Ovary (tissue), 9 donors: ENCODE data around the gene FAAP20. TPM values are rescaled to one million over a fixed set of nuclear protein-coding genes. Genes with fewer than 3 reads are reported as not detected.

Experiments
- DNase-seq, 5 donors: peaks; one replicate each; pipeline ENCODE4 v3.0.0-alpha.2; 2019 to 2020
- H3K27ac ChIP-seq, 2 donors: fragments of 200-600 bp; one replicate each; pipeline versions ENCODE4 v1.5.1 to v1.8.0; 2019 to 2022
- H3K27me3 ChIP-seq: fragments of 200-600 bp; one replicate; pipeline ENCODE4 v1.8.0; 2022
- H3K36me3 ChIP-seq: fragments of 200-600 bp; sonication (generic); one replicate; pipeline ENCODE4 v1.5.1; 2019
- H3K4me1 ChIP-seq: one replicate; pipeline ENCODE4 v1.8.1; 2013; ENCODE audit warnings: mild to moderate bottlenecking, moderate library complexity; ENCODE audit not compliant: insufficient read depth
- H3K4me3 ChIP-seq: fragments of 200-600 bp; sonication (generic); one replicate; pipeline ENCODE4 v1.5.1; 2017
- H3K9me3 ChIP-seq, 2 donors: fragments of 200-600 bp in 1 of 2; sonication (generic) in 1 of 2; one replicate each; pipeline versions ENCODE4 v1.5.1 to v1.8.1; 2013 to 2019; ENCODE audit warnings: mild to moderate bottlenecking in 1 of 2, moderate library complexity in 1 of 2
- EP300 ChIP-seq: sonication (generic); formaldehyde crosslinking; IDR thresholded peaks from one replicate; pipeline ENCODE4 v1.6.1; 2017; ENCODE audit warnings: antibody characterized with exemption
- POLR2A ChIP-seq: fragments of 450-650 bp; IDR thresholded peaks from one replicate; pipeline ENCODE4 v1.6.1; 2017; ENCODE audit warnings: antibody characterized with exemption, mild to moderate bottlenecking, moderate library complexity
- WGBS, 3 donors: extraction: QIAGEN DNeasy Blood & Tissue Kit in 1 of 3; methylation state at CpG; one replicate each; pipeline versions ENCODE4 v1.1.5 to v1.1.7; 2013 to 2017; 5-methylcytosine and 5-hydroxymethylcytosine counted together
- intact Hi-C, 4 donors: fragments of 100-400 bp; cut with DNase I; formaldehyde crosslinking; loops; one replicate each; pipeline versions ENCODE4 v1.11.0 to v1.15.1; 2022 to 2023
- polyA plus RNA-seq, 2 donors: library from polyadenylated mRNA; stranded (reverse); fragments of 200-250 nt in 1 of 2; fragments of 350-450 nt in 1 of 2; fragmentation: Illumina TruSeq in 1 of 2; extraction: RNeasy Lipid Tissue Mini Kit (QIAGEN cat#74804) in 1 of 2; gene quantifications; one replicate each; pipeline ENCODE4 v1.2.3, GENCODE V29; 2013 to 2014
- total RNA-seq, 7 donors: library from RNA; depleted of rRNA in 2 of 7; stranded (reverse); fragments of >200 nt in 2 of 7; fragmentation: NEBNext Ultra II Directional in 3 of 7; extraction: Animal tissue kit (Norgen Biotek cat#: 25700) in 3 of 7; gene quantifications; one replicate each; pipeline versions ENCODE4 v1.1.0 to v1.2.4, GENCODE V29; 2016 to 2023
- TF ChIP-seq, protein P1 (sequence below), 3 donors: fragments of 450-650 bp in 2 of 3; fragments of 200-600 bp in 1 of 3; IDR thresholded peaks; one replicate each; pipeline versions ENCODE4 v1.5.1 to v1.8.0; 2016 to 2022; ENCODE audit warnings: antibody characterized with exemption in 3 of 3, mild to moderate bottlenecking in 1 of 3
- donor health status: DM: no; HTN: no; CAD: no; lungs with moderate emphysema.
- donor health status: DM: no; HTN: no; CAD: no.
- donor health status: Bipolar disorder and iron deficiency.
- donor health status: DM: yes; HTN: yes; CAD: no.
- donor health status: DM: no; HTN: no; CAD: no.
- donor health status: DM: yes; HTN: yes; CAD: no.

FAAP20 gene
- total and polyA plus RNA-seq, 9 donors = 3.4 to 96.1 (median 61.7) TPM

DNA sequence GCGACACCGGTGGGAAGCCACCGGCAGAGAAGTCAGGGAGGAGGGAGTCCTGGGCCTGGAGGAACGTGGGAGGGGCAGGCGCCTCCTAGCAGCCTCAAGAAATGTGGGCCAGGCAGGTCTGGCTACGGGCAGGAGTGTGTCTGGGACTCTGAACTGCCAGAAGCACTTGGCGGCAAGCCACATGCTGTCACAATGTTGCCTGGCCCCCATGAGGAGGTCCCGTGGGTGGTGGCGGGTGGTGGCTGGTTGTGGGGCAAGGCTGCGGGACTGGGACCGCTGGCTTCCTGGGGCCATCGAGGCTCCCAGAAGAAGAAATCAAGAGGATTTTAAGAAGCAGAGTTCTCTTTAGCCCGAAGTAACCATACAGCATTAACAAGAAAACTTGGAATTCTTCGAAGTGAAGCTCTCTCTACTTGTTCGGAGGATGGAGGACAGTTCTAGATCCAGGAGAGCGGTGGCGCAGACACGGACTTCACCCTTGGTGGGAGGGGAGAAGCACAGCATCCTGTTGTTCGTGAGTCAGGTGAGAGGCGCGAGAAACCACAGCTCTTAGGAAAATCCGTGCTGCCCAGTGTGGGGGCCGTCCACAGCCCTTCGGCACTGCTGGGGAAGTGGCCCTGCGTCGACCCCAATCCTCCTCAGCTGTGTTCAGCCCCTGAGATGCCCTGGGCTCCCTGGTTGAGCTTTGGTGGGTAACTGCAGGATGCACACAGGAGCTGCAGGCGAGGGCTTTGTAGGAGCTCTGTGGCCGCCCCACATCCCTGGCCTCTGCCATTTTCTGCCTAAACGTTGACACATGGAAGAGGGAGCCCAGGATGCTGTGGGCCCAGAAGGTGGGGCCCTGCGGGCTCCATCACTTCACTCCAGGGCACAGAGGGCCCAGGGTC, 45.9 kb upstream of the FAAP20 start:
- intact Hi-C loops = loop anchor here in 1 of 4 donors (5.0 kb wide), 1 partner anchor 317 kb away; the partner anchor contains the start of gene TNFRSF14

DNA sequence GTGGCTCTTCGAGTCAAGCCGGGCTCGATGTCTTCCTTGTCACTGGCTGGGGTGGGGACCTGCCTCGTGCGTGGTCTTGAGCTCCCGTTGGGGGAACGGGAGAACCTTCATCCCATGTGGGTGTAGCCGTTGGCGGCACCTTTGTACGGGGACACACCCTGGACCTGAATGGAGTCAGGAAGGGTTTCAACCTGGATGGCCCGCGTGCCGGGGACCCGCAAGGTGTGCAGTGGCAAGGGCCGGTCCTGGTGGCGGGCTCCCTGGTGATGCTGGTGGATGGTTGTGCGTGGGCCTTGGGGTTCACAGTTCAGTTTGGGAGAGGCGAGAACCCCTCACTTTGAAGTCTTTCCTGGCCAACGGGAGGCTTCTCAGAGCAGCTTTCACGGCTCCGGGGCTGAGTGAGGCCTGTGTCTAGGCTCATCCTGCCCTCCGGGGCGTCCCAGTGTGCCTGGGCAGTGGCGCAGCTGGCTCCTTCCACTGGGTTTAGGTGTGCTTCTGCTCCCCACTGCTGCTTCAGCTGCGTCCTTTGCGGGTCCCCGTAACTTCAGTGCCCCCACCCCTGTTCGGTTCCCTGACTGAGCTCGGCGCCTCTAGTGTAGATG, 44.9 kb upstream of the FAAP20 start:
- 86 to 87% (median 86%) methylated on average over 30 of the region's 30 CpGs for WGBS, 3 donors
- no peaks in the 10 kb centered on the region for H3K9me3 ChIP-seq
- peaks cover 43% of the 10 kb centered on the region for H3K4me1 ChIP-seq
- H3K36me3 ChIP-seq = no peaks in the 10 kb centered on the region
- peak in 1 of 5 donors; percentile 24 for DNase-seq
- no peaks in the 10 kb centered on the region for H3K27me3 ChIP-seq
- TF ChIP-seq, protein P1, sequence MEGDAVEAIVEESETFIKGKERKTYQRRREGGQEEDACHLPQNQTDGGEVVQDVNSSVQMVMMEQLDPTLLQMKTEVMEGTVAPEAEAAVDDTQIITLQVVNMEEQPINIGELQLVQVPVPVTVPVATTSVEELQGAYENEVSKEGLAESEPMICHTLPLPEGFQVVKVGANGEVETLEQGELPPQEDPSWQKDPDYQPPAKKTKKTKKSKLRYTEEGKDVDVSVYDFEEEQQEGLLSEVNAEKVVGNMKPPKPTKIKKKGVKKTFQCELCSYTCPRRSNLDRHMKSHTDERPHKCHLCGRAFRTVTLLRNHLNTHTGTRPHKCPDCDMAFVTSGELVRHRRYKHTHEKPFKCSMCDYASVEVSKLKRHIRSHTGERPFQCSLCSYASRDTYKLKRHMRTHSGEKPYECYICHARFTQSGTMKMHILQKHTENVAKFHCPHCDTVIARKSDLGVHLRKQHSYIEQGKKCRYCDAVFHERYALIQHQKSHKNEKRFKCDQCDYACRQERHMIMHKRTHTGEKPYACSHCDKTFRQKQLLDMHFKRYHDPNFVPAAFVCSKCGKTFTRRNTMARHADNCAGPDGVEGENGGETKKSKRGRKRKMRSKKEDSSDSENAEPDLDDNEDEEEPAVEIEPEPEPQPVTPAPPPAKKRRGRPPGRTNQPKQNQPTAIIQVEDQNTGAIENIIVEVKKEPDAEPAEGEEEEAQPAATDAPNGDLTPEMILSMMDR (IDR thresholded peaks at IDR 0.05) = no peak
- TF ChIP-seq EP300 (no peak), POLR2A (no peak)
- peak overlapping the region; percentile 15 for H3K4me3 ChIP-seq
- intact Hi-C loops = loop anchor here in 3 of 4 donors (5.0 kb wide), 2 partner anchors 33 to 58 kb away; no protein-coding TSS in a partner anchor
- no peak overlapping the region for H3K27ac ChIP-seq

More for the DNA sequence above, 45.9 kb upstream of the FAAP20 start:
- peak in 4 of 5 donors; percentile 59 to 71 (median 66) for DNase-seq
- Histone ChIP-seq H3K4me3 (peak overlapping the region; percentile 15), H3K36me3 (no peaks in the 10 kb centered on the region), H3K4me1 (peaks cover 37% of the 10 kb centered on the region), H3K27me3 (no peaks in the 10 kb centered on the region), H3K9me3 (no peaks in the 10 kb centered on the region), H3K27ac (no peak overlapping the region)
- no peak for TF ChIP-seq POLR2A
- TF ChIP-seq, protein P1 (IDR thresholded peaks at IDR 0.05) = no peak
- TF ChIP-seq EP300 = no peak
- WGBS, 3 donors = 52 to 61% (median 60%) methylated on average over 30 of the region's 30 CpGs

DNA sequence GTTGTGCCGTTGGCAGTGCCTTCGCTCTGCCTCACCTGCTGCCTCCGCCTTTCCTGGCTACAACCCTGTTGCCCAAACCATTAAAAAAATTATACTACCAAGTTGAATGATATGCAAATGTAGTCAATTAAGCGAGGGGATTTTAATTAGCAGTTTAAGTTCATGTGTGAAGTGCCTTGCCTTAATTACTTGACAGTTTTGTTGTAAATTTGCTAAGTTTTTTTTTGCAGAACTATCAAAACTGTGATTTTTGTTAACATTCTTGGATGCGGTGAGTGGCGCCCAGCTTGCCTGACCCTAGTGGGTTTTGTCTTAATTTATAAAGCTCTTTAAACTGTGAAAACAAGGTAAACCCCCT, 44.4 kb upstream of the FAAP20 start:
- Histone ChIP-seq H3K27ac (no peak overlapping the region), H3K4me3 (no peak overlapping the region)
- intact Hi-C loops = loop anchor here in 3 of 4 donors (5.0 kb wide), 2 partner anchors 33 to 58 kb away; no protein-coding TSS in a partner anchor

More for the DNA sequence above, 44.4 kb upstream of the FAAP20 start:
- TF ChIP-seq, protein P1 (IDR thresholded peaks at IDR 0.05) = no peak
- no peak for TF ChIP-seq EP300
- TF ChIP-seq POLR2A = no peak
- no peaks in the 10 kb centered on the region for H3K27me3 ChIP-seq
- WGBS, 3 donors = 81 to 85% (median 82%) methylated on average over 6 of the region's 6 CpGs
- H3K4me1 ChIP-seq = peaks cover 48% of the 10 kb centered on the region
- no peaks in the 10 kb centered on the region for H3K36me3 ChIP-seq
- no peak for DNase-seq
- H3K9me3 ChIP-seq = no peaks in the 10 kb centered on the region
